ENCODE results near the gene TMEM9.
A peak's percentile ranks its signal among the peaks of the same experiment; 100 is the strongest.

Gene TMEM9

GRCh38 chr1:201154389-201155165 lies at the start of gene TMEM9:
TSS of gene TMEM9 (minus strand) at chr1:201154474. CDS start at chr1:201153923, 551 bp downstream.
- DNase-seq: peak; percentile 64 to 95

GRCh38 chr1:201198598-201198997 lies 44.3 kb upstream of the TMEM9 start:
- DNase-seq: no peak

GRCh38 chr1:201194046-201194445 lies 39.8 kb upstream of the TMEM9 start:
- no peak for DNase-seq

GRCh38 chr1:201192261-201192788 lies 38.1 kb upstream of the TMEM9 start:
- DNase-seq: peak in 1 of 2 experiments; percentile 19

- DNase-seq: no peak
These were observed 37.5 kb upstream of the TMEM9 start for GRCh38 chr1:201191653-201192260.

- peak; percentile 58 to 68 for DNase-seq
These were observed 36.4 kb upstream of the TMEM9 start, which contains the start of gene IGFN1 for GRCh38 chr1:201190624-201191051. TSS of gene IGFN1 (plus strand) at chr1:201190824. CDS start at chr1:201193294, 2,470 bp downstream.

- DNase-seq: peak; percentile 59 to 62
These were observed 35.7 kb upstream of the TMEM9 start for GRCh38 chr1:201190005-201190404.

GRCh38 chr1:201189085-201189484 lies 34.8 kb upstream of the TMEM9 start:
- DNase-seq: no peak

- DNase-seq: no peak
These were observed 31.9 kb upstream of the TMEM9 start for GRCh38 chr1:201186192-201186591.

GRCh38 chr1:201185527-201186128 lies 31.4 kb upstream of the TMEM9 start:
- no peak for DNase-seq

- no peak for DNase-seq
These were observed 30.8 kb upstream of the TMEM9 start for GRCh38 chr1:201185123-201185453.

GRCh38 chr1:201184307-201185122 lies 30.2 kb upstream of the TMEM9 start:
- DNase-seq: no peak

- DNase-seq: no peak
These were observed 29.5 kb upstream of the TMEM9 start for GRCh38 chr1:201183753-201184152.

GRCh38 chr1:201183209-201183608 lies 28.9 kb upstream of the TMEM9 start:
- DNase-seq: no peak

- DNase-seq: no peak
These were observed 27.5 kb upstream of the TMEM9 start for GRCh38 chr1:201181726-201182125.

- DNase-seq: no peak
These were observed 27.0 kb upstream of the TMEM9 start for GRCh38 chr1:201181323-201181722.

- DNase-seq: no peak
These were observed 26.6 kb upstream of the TMEM9 start for GRCh38 chr1:201180901-201181300.

GRCh38 chr1:201180141-201180540 lies 25.9 kb upstream of the TMEM9 start:
- no peak for DNase-seq

GRCh38 chr1:201178718-201179117 lies 24.4 kb upstream of the TMEM9 start:
- no peak for DNase-seq

GRCh38 chr1:201176940-201177339 lies 22.7 kb upstream of the TMEM9 start:
- no peak for DNase-seq

- no peak for DNase-seq
These were observed 21.7 kb upstream of the TMEM9 start for GRCh38 chr1:201175820-201176500.

GRCh38 chr1:201173736-201174135 lies 19.5 kb upstream of the TMEM9 start:
- DNase-seq: no peak
